Measurements from ENCODE around the gene TMA7.
"Not testable (repeated sequence)": the region's sequence is repeated elsewhere in the genome, so short reads cannot be mapped to it uniquely, and the experiment has no call there.

Gene TMA7

DNA sequence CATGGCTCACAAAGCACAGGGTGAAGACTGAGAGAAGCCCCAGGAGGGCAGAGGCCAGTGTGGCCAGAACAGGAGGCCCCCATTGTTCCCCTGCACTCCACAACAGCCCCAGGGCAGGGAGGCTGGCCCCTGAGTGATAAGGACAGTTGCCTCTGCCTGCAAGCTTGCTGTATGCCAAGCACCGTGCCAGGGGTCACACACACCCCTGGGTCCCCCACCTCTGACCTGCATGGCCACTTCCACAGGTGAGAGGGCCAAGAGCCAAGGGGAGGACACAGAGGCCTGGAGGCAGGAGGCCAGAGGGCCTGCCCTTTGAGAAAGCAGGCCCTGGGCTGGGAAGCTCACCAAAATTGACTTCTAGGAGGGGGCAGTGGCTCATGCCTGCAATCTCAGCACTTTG, 30.2 kb downstream of the TMA7 start:
- 80 to 100% methylated on average over 1 of the region's 1 CpG for whole genome bisulfite sequencing, 2 experiments (ENCODE audit: insufficient coverage in 2 of 2)
- Histone ChIP-seq H3K4me1 (ENCODE audit: control insufficient read depth, insufficient read depth, low read length, poor library complexity, severe bottlenecking) (peaks cover 35% of the 10 kb centered on the region), H3K36me3 (ENCODE audit: control insufficient read depth, insufficient read depth, low read length) (peaks cover 42% of the 10 kb centered on the region), H3K4me3 (ENCODE audit: extremely low read depth, insufficient read depth, low read length, poor library complexity, severe bottlenecking) (no peak overlapping the region), H3K9me3 (ENCODE audit: control insufficient read depth, low read length) (no peaks in the 10 kb centered on the region), H3K27ac (ENCODE audit: low read depth, low read length, severe bottlenecking) (no peak overlapping the region)

DNA sequence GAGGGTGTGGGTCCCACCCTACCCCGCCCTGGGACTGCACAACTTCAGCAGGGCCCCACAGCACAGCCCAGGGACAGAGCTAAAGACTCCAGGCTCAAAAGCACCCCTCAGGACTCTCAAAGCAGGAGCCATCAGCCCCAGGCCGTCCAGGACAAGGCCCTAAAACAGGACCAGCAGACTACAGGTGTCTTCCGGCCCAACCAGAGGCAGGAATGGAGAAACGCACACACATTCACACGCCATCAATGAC, 32.5 kb downstream of the TMA7 start:
- Histone ChIP-seq H3K27ac (ENCODE audit: low read depth, low read length, severe bottlenecking) (peak overlapping the region; percentile 95), H3K36me3 (ENCODE audit: control insufficient read depth, insufficient read depth, low read length) (peaks cover 29% of the 10 kb centered on the region), H3K4me3 (ENCODE audit: extremely low read depth, insufficient read depth, low read length, poor library complexity, severe bottlenecking) (peak overlapping the region; percentile 57), H3K9me3 (ENCODE audit: control insufficient read depth, low read length) (no peaks in the 10 kb centered on the region), H3K4me1 (ENCODE audit: control insufficient read depth, insufficient read depth, low read length, poor library complexity, severe bottlenecking) (peaks cover 17% of the 10 kb centered on the region)
- WGBS, 2 experiments (ENCODE audit: insufficient coverage in 2 of 2), result 26 to 50% methylated on average over 1 to 4 of the region's 5 CpGs

DNA sequence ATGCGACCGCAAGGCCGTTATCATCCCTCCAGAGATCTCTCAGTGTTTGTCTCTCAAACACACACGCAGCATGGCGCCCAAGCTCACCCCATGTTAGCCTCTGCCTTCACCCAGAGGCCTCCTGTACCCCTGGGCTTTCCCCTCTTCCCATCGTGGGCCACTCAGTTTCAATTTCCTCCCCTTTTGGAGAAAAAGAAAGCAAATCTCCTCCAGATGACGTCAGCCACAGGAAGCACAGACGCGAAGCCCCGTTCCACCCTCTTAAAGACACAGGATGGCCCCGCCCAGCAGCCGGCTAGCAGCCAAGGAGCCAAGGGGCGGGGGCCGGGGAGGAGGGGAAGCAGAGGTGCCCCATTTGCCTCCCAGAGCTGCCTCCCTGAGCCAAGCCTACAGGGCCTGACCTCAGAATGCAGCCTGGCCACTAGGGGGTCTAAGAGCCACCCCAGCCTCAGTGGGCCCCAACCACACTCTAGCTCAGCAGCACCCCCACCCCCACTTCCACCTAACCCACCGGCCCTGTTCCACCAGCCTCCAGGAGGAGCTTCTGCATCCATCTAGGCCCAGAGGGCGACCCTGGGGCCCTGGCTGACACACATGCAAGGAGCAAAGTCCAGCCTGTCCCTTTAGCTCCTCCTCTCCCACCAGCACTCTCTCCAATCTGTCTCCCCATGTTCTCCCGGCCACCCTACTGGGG, 33.0 kb downstream of the TMA7 start:
- Histone ChIP-seq H3K9me3 (ENCODE audit: control insufficient read depth, low read length) (no peaks in the 10 kb centered on the region), H3K27ac (ENCODE audit: low read depth, low read length, severe bottlenecking) (peak overlapping the region; percentile 95), H3K36me3 (ENCODE audit: control insufficient read depth, insufficient read depth, low read length) (peaks cover 26% of the 10 kb centered on the region), H3K4me3 (ENCODE audit: extremely low read depth, insufficient read depth, low read length, poor library complexity, severe bottlenecking) (peak overlapping the region; percentile 57), H3K4me1 (ENCODE audit: control insufficient read depth, insufficient read depth, low read length, poor library complexity, severe bottlenecking) (peaks cover 17% of the 10 kb centered on the region)
- 4 to 9% methylated on average over 13 to 15 of the region's 17 CpGs for WGBS, 2 experiments (ENCODE audit: insufficient coverage in 2 of 2)

DNA sequence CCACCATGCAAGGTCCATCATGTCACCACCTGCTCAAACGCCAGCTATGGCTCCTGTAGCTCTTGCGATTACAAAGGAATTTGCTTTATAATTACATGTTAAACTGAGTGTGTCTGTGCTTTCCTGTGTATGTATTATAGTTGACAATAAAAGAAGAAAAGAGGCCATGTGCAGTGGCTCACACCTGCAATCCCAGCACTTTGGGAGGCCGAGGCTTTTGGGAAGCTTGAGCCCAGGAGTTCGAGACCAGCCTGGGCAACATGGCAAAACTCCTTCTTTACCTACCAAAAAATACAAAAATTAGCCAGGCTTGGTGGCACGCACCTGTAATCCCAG, 33.5 kb downstream of the TMA7 start:
- WGBS, 2 experiments (ENCODE audit: insufficient coverage in 2 of 2), result 67 to 79% methylated on average over 2 of the region's 5 CpGs
- peak overlapping the region; percentile 95 for H3K27ac ChIP-seq (ENCODE audit: low read depth, low read length, severe bottlenecking)
- peaks cover 24% of the 10 kb centered on the region for H3K36me3 ChIP-seq (ENCODE audit: control insufficient read depth, insufficient read depth, low read length)
- H3K9me3 ChIP-seq (ENCODE audit: control insufficient read depth, low read length), result no peaks in the 10 kb centered on the region
- no peak overlapping the region for H3K4me3 ChIP-seq (ENCODE audit: extremely low read depth, insufficient read depth, low read length, poor library complexity, severe bottlenecking)
- H3K4me1 ChIP-seq (ENCODE audit: control insufficient read depth, insufficient read depth, low read length, poor library complexity, severe bottlenecking), result peaks cover 17% of the 10 kb centered on the region

DNA sequence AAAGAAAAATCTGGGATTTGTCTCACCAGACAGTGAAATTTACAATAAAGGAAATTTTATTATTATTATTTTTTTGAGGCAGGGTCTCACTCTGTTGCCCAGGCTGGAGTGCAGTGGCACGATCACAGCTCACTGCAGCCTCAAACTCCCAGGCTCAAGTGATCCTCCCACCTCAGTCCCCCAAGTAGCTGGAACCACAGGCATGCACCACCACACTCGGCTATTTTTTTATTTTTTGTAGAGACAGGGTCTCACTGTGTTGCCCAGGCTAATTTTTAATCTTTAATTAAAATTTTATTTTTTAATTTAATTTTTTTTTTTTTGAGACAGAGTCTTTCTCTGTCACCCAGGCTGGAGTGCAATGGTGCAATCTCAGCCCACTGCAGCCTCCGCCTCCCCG, 34.0 kb downstream of the TMA7 start:
- not testable (repeated sequence) for H3K9me3 ChIP-seq (ENCODE audit: control insufficient read depth, low read length); H3K4me3 ChIP-seq (ENCODE audit: extremely low read depth, insufficient read depth, low read length, poor library complexity, severe bottlenecking); H3K27ac ChIP-seq (ENCODE audit: low read depth, low read length, severe bottlenecking)
- 68 to 70% methylated on average over 3 of the region's 4 CpGs for WGBS, 2 experiments (ENCODE audit: insufficient coverage in 2 of 2)
- H3K36me3 ChIP-seq (ENCODE audit: control insufficient read depth, insufficient read depth, low read length), result peaks cover 24% of the 10 kb centered on the region
- H3K4me1 ChIP-seq (ENCODE audit: control insufficient read depth, insufficient read depth, low read length, poor library complexity, severe bottlenecking), result peaks cover 17% of the 10 kb centered on the region

DNA sequence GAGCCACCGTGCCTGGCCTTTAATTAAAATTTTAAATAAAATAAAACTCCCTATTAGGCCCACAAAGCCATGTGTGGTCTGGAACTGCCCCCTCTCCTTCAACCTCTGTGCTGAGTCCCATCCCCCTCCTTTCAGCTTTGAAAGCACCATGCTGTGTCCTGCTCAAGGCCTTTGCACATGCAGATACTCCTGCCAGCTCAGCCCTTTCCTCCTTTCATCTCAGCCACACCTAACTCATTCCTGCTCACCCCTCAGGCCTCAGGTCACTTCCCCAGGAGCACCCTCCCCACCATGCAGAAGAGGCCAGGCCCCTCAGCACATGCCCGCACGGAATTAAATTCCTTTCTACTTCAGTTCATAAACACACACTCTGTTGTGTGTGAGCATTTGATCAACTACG, 34.6 kb downstream of the TMA7 start:
- Histone ChIP-seq H3K4me3 (ENCODE audit: extremely low read depth, insufficient read depth, low read length, poor library complexity, severe bottlenecking) (no peak overlapping the region), H3K27ac (ENCODE audit: low read depth, low read length, severe bottlenecking) (no peak overlapping the region), H3K9me3 (ENCODE audit: control insufficient read depth, low read length) (no peaks in the 10 kb centered on the region), H3K36me3 (ENCODE audit: control insufficient read depth, insufficient read depth, low read length) (peaks cover 19% of the 10 kb centered on the region), H3K4me1 (ENCODE audit: control insufficient read depth, insufficient read depth, low read length, poor library complexity, severe bottlenecking) (peaks cover 17% of the 10 kb centered on the region)
- 13 to 32% methylated on average over 2 to 3 of the region's 4 CpGs for WGBS, 2 experiments (ENCODE audit: insufficient coverage in 2 of 2)

DNA sequence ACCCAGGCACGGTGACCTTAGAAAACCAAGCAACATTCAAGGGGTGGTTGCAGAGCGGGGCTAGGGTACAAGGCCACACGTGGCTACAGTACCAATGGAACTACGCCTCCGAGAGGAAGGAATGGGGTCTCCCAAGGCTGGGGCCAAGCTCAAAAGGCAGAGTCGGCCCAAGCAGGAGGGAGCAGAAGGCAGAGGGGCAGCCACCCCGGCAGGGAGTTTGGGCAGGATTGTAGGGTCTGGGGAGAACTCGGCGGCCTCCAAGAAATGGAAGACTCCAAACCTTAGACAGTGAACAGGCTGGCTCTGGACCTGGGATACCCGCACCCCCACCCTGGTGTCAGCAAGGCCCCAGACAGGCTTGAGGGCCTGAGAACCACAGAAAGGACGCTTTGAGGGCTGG, 35.1 kb downstream of the TMA7 start:
- WGBS, 2 experiments (ENCODE audit: insufficient coverage in 2 of 2), result 68 to 73% methylated on average over 9 to 11 of the region's 11 CpGs
- no peak overlapping the region for H3K27ac ChIP-seq (ENCODE audit: low read depth, low read length, severe bottlenecking)
- H3K36me3 ChIP-seq (ENCODE audit: control insufficient read depth, insufficient read depth, low read length), result peaks cover 13% of the 10 kb centered on the region
- H3K4me3 ChIP-seq (ENCODE audit: extremely low read depth, insufficient read depth, low read length, poor library complexity, severe bottlenecking), result no peak overlapping the region
- no peaks in the 10 kb centered on the region for H3K9me3 ChIP-seq (ENCODE audit: control insufficient read depth, low read length)
- peaks cover 17% of the 10 kb centered on the region for H3K4me1 ChIP-seq (ENCODE audit: control insufficient read depth, insufficient read depth, low read length, poor library complexity, severe bottlenecking)

DNA sequence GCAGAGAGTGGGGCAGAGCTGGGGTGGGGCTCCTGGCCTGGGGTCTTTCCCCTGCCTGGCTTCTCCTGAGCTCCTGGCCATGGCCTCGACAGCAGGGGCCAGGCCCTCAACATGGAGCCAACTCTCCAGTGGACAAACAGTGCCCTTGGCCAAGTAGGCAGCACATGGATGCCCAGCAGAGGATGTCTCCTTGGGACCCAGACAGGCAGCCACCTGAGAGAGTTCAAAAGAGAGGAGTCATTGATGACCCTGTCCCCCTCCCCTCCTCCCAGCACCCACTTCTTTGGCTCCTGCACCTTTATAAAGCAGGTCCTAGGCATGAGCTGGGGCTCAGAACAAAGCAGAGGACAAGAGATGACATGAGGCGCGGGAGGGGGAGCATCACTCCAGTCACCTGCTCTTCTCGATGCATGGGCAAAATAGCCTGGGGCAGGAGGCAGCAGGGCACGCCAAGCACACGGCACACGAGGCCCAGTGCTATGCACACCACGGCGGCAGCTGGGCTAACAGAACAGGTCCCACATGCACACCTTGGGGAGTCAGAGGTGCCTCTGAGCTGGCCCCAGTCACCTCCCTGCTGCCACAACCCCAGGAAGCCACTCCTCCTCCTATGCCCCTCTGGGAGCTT, 36.5 kb downstream of the TMA7 start:
- Histone ChIP-seq H3K4me3 (ENCODE audit: extremely low read depth, insufficient read depth, low read length, poor library complexity, severe bottlenecking) (no peak overlapping the region), H3K36me3 (ENCODE audit: control insufficient read depth, insufficient read depth, low read length) (peaks cover 10% of the 10 kb centered on the region), H3K4me1 (ENCODE audit: control insufficient read depth, insufficient read depth, low read length, poor library complexity, severe bottlenecking) (peaks cover 14% of the 10 kb centered on the region), H3K27ac (ENCODE audit: low read depth, low read length, severe bottlenecking) (no peak overlapping the region), H3K9me3 (ENCODE audit: control insufficient read depth, low read length) (no peaks in the 10 kb centered on the region)
- WGBS, 2 experiments (ENCODE audit: insufficient coverage in 2 of 2), result 93 to 94% methylated on average over 9 of the region's 9 CpGs

DNA sequence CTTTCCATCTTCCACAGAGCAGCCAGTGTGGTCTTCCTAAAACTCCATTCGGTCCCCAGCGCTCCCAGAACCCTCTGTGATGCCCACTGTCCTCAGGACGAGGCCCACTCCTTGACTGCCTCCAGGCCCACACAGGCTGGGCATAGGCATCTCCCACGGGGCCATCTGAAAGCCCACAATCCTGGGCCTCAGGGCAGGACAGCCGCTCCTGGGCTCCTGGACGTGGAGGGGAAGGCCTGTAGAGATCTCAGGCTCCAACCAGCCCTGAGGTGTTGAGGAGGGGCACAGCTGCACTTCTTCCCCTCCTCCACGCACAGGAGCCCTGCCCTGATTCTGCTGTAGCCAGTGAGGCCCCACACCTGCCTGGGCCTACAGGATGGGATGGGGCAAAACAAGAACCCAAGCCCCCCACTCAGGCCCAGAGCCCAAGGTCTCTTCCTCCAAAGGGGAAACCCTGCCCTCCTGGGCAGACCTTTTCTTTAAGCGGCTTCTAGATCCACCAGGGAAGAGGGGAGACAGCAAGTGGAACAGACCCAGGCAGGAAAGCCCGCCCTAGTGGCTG, 38.0 kb downstream of the TMA7 start:
- Histone ChIP-seq H3K36me3 (ENCODE audit: control insufficient read depth, insufficient read depth, low read length) (peaks cover 10% of the 10 kb centered on the region), H3K4me3 (ENCODE audit: extremely low read depth, insufficient read depth, low read length, poor library complexity, severe bottlenecking) (no peak overlapping the region), H3K27ac (ENCODE audit: low read depth, low read length, severe bottlenecking) (no peak overlapping the region), H3K9me3 (ENCODE audit: control insufficient read depth, low read length) (no peaks in the 10 kb centered on the region), H3K4me1 (ENCODE audit: control insufficient read depth, insufficient read depth, low read length, poor library complexity, severe bottlenecking) (peaks cover 10% of the 10 kb centered on the region)
- 82 to 91% methylated on average over 5 to 8 of the region's 9 CpGs for WGBS, 2 experiments (ENCODE audit: insufficient coverage in 2 of 2)

DNA sequence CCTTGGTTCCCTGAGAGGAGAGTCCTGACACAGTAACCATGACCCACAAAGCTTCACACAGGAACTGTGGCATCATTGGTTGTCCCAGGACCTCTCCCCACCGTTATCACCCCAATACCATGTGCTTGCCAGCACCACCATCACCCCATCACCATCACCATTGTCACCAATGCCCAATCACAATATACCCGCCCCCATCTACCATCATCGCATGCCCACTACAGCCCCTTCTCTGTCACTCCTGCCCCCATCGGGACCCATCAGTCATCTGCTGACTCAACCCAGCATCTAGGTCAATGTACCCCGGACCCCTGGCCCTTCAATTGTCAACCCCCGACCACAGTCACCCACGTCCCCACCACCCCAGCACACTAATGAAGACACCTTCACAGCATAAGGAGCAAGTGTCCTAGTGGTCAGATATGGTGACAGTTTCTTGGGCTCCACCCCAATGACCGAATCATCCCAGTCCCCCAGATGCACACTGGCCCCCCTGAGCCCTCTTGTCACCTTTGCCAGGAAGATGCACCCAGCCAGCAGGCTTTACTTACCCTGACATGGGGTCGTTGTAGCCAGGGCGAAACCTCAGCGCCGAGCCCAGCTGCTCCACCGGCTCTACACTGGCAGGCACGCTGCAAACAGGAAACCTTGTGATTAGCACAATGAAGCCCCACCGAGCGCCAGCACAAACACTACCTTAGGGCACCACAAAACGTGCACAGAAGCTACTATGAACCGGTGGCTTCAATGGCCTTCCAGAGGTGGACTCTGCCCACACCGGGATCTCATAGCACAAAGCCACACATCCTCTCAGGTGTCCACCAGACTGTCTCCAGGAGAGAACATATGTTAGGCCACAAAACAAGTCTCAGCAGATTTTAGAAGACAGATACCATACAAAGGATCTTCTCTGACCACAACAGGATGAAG, 38.8 kb downstream of the TMA7 start:
- Histone ChIP-seq H3K9me3 (ENCODE audit: control insufficient read depth, low read length) (no peaks in the 10 kb centered on the region), H3K36me3 (ENCODE audit: control insufficient read depth, insufficient read depth, low read length) (peaks cover 10% of the 10 kb centered on the region), H3K4me1 (ENCODE audit: control insufficient read depth, insufficient read depth, low read length, poor library complexity, severe bottlenecking) (peaks cover 4% of the 10 kb centered on the region), H3K27ac (ENCODE audit: low read depth, low read length, severe bottlenecking) (no peak overlapping the region), H3K4me3 (ENCODE audit: extremely low read depth, insufficient read depth, low read length, poor library complexity, severe bottlenecking) (no peak overlapping the region)
- 90 to 91% methylated on average over 15 to 19 of the region's 19 CpGs for WGBS, 2 experiments (ENCODE audit: insufficient coverage in 2 of 2)
